Measurements from ENCODE around the gene SSTR1.

GRCh38 chr14:38175658-38176057 is 32.0 kb upstream of the SSTR1 start:
- TF ChIP-seq CTCF (IDR thresholded peaks at IDR 0.05) (no peak), POLR2A (IDR thresholded peaks at IDR 0.05; ENCODE audit: low read depth) (no peak)

Data from esophagus muscularis mucosa (tissue), 3 donors.